Islet of Langerhans (tissue), 1 donor: ENCODE data around the gene ATP9A.
"Not testable (repeated sequence)": the region's sequence is repeated elsewhere in the genome, so short reads cannot be mapped to it uniquely, and the experiment has no call there.

Source experiments
- FAIRE-seq: peaks from one replicate; lab custom pipeline; 2011; peaks lifted over from hg19 to GRCh38; lab: Jason Lieb, UNC

The ATP9A gene

GRCh38 chr20:51750770-51751388, 17.3 kb downstream of the ATP9A start:
- no peak for FAIRE-seq

GRCh38 chr20:51750037-51750769, 18.0 kb downstream of the ATP9A start:
- no peak for FAIRE-seq

- FAIRE-seq, result no peak
Measured at GRCh38 chr20:51749674-51750036, 18.5 kb downstream of the ATP9A start.

- no peak for FAIRE-seq
Measured at GRCh38 chr20:51747182-51747911, 20.8 kb downstream of the ATP9A start.

- FAIRE-seq, result no peak
Measured at GRCh38 chr20:51745804-51746203, 22.4 kb downstream of the ATP9A start.

- FAIRE-seq, result no peak
Measured at GRCh38 chr20:51740838-51741237, 27.4 kb downstream of the ATP9A start.

GRCh38 chr20:51740308-51740707, 27.9 kb downstream of the ATP9A start:
- not testable (repeated sequence) for FAIRE-seq

- FAIRE-seq, result no peak
Measured at GRCh38 chr20:51739722-51740249, 28.4 kb downstream of the ATP9A start.

- FAIRE-seq, result no peak
Measured at GRCh38 chr20:51738877-51739447, 29.2 kb downstream of the ATP9A start.

GRCh38 chr20:51738261-51738660, 29.9 kb downstream of the ATP9A start:
- FAIRE-seq, result not testable (repeated sequence)

- no peak for FAIRE-seq
Measured at GRCh38 chr20:51736947-51737346, 31.2 kb downstream of the ATP9A start.

- FAIRE-seq, result no peak
Measured at GRCh38 chr20:51735728-51736600, 32.2 kb downstream of the ATP9A start.

- no peak for FAIRE-seq
Measured at GRCh38 chr20:51734876-51735720, 33.1 kb downstream of the ATP9A start.

- FAIRE-seq, result no peak
Measured at GRCh38 chr20:51733070-51733469, 35.1 kb downstream of the ATP9A start.

- no peak for FAIRE-seq
Measured at GRCh38 chr20:51732096-51732791, 35.9 kb downstream of the ATP9A start.

GRCh38 chr20:51731731-51732095, 36.5 kb downstream of the ATP9A start:
- no peak for FAIRE-seq

- FAIRE-seq, result no peak
Measured at GRCh38 chr20:51729771-51730170, 38.4 kb downstream of the ATP9A start.

GRCh38 chr20:51728737-51729136, 39.5 kb downstream of the ATP9A start:
- FAIRE-seq, result no peak

GRCh38 chr20:51727872-51728271, 40.3 kb downstream of the ATP9A start:
- no peak for FAIRE-seq

GRCh38 chr20:51725584-51726176, 42.5 kb downstream of the ATP9A start:
- FAIRE-seq, result no peak
